Fibroblast of lung (primary cell): ENCODE measurements around the gene UIMC1.

ENCODE experiments used
- EZH2 ChIP-seq: IDR thresholded peaks from 2 replicates; pipeline ENCODE4 v1.5.1; 2012; ENCODE audit warnings: low read length, control low read depth, mild to moderate bottlenecking; ENCODE audit errors: missing control alignments
- TF ChIP-seq, protein P1 (sequence below), 2 donors: IDR thresholded peaks in 1 of 2; conservative IDR thresholded peaks in 1 of 2; 1 replicate in 1 of 2; 2 replicates in 1 of 2; pipeline ENCODE4 v1.5.1; 2011 to 2012; ENCODE audit warnings: low read length in 2 of 2, control low read depth in 1 of 2, inconsistent platforms in 1 of 2, low read depth in 1 of 2, mild to moderate bottlenecking in 1 of 2

GRCh38 chr5:177005619-177006264 lies 837 bp downstream of the UIMC1 start:
- TF ChIP-seq, protein P1, sequence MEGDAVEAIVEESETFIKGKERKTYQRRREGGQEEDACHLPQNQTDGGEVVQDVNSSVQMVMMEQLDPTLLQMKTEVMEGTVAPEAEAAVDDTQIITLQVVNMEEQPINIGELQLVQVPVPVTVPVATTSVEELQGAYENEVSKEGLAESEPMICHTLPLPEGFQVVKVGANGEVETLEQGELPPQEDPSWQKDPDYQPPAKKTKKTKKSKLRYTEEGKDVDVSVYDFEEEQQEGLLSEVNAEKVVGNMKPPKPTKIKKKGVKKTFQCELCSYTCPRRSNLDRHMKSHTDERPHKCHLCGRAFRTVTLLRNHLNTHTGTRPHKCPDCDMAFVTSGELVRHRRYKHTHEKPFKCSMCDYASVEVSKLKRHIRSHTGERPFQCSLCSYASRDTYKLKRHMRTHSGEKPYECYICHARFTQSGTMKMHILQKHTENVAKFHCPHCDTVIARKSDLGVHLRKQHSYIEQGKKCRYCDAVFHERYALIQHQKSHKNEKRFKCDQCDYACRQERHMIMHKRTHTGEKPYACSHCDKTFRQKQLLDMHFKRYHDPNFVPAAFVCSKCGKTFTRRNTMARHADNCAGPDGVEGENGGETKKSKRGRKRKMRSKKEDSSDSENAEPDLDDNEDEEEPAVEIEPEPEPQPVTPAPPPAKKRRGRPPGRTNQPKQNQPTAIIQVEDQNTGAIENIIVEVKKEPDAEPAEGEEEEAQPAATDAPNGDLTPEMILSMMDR (conservative IDR thresholded peaks at IDR 0.05 in 1 of 2, IDR thresholded peaks at IDR 0.05 in 1 of 2; ENCODE audit: low read depth in 1 of 2, low read length in 2 of 2): peak; percentile 41 to 58
- no peak for TF ChIP-seq EZH2
